Neural cell (in vitro differentiated cells): Measurements from ENCODE around the gene ACTL9.

Experiments
- CTCF ChIP-seq: fragments of 450-650 bp; IDR thresholded peaks from 2 replicates; pipeline ENCODE4 v1.5.1; 2014; ENCODE audit warnings: antibody characterized with exemption, mild to moderate bottlenecking, moderate library complexity; ENCODE audit not compliant: poor library complexity, severe bottlenecking
- EZH2 ChIP-seq: fragments of 200-600, 300-800 bp; shearing (Covaris generic), sonication (generic); IDR thresholded peaks from 2 replicates; pipeline ENCODE4 v1.6.1; 2014; ENCODE audit warnings: antibody characterized with exemption, low read length, borderline replicate concordance, mild to moderate bottlenecking; ENCODE audit not compliant: insufficient read depth, poor library complexity, severe bottlenecking
- POLR2AphosphoS5 ChIP-seq: IDR thresholded peaks from 2 replicates; pipeline ENCODE4 v1.6.1; 2012

- TF ChIP-seq CTCF (no peak), EZH2 (no peak), POLR2AphosphoS5 (no peak)
These were observed 16.1 kb downstream of the ACTL9 start for GRCh38 chr19:8682472-8682871.
